ENCODE data around the gene SPEG.

- TF ChIP-seq, protein P1, sequence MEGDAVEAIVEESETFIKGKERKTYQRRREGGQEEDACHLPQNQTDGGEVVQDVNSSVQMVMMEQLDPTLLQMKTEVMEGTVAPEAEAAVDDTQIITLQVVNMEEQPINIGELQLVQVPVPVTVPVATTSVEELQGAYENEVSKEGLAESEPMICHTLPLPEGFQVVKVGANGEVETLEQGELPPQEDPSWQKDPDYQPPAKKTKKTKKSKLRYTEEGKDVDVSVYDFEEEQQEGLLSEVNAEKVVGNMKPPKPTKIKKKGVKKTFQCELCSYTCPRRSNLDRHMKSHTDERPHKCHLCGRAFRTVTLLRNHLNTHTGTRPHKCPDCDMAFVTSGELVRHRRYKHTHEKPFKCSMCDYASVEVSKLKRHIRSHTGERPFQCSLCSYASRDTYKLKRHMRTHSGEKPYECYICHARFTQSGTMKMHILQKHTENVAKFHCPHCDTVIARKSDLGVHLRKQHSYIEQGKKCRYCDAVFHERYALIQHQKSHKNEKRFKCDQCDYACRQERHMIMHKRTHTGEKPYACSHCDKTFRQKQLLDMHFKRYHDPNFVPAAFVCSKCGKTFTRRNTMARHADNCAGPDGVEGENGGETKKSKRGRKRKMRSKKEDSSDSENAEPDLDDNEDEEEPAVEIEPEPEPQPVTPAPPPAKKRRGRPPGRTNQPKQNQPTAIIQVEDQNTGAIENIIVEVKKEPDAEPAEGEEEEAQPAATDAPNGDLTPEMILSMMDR (IDR thresholded peaks at IDR 0.05; ENCODE audit: low read depth, low read length): no peak
- TF ChIP-seq EZH2phosphoT487 (IDR thresholded peaks at IDR 0.05; ENCODE audit: low read depth): no peak
Measured at GRCh38 chr2:219448099-219448775, 13.6 kb downstream of the SPEG start.

Measured in OCI-LY3 (cell line).